Erythroblast (primary cell): Measurements from ENCODE around the gene SDHB.

ENCODE experiments used
- GATA1 ChIP-seq: IDR thresholded peaks from 2 replicates; pipeline ENCODE4 v1.6.1; 2011; ENCODE audit warnings: low read depth, mild to moderate bottlenecking, control low read depth, low read length, moderate library complexity
- POLR2A ChIP-seq: IDR thresholded peaks from 2 replicates; pipeline ENCODE4 v1.6.1; 2011; ENCODE audit warnings: mild to moderate bottlenecking, low read length

GRCh38 chr1:17086751-17087150 lies 32.9 kb upstream of the SDHB start:
- no peak for TF ChIP-seq POLR2A
- no peak for TF ChIP-seq GATA1
